GM18517 (cell line): ENCODE measurements around the gene SUGCT.
"Not testable (repeated sequence)": the region's sequence is repeated elsewhere in the genome, so short reads cannot be mapped to it uniquely, and the experiment has no call there.

ENCODE experiments used
- ATAC-seq: cut with Tn5 transposase; IDR thresholded peaks from one replicate; pipeline ENCODE4 v1.9.1; 2021; ENCODE audit warnings: mild to moderate bottlenecking, moderate library complexity; ENCODE audit not compliant: unreplicated experiment

SUGCT gene

GRCh38 chr7:40199076-40199802 lies 64.4 kb downstream of the SUGCT start:
- no peak for ATAC-seq

- ATAC-seq: no peak
Measured at GRCh38 chr7:40200791-40201190, 66.0 kb downstream of the SUGCT start.

GRCh38 chr7:40202851-40203250 lies 68.0 kb downstream of the SUGCT start:
- no peak for ATAC-seq

GRCh38 chr7:40204581-40204980 lies 69.8 kb downstream of the SUGCT start:
- no peak for ATAC-seq

- ATAC-seq: no peak
Measured at GRCh38 chr7:40205992-40206391, 71.2 kb downstream of the SUGCT start.

GRCh38 chr7:40211276-40212003 lies 76.6 kb downstream of the SUGCT start:
- no peak for ATAC-seq

- ATAC-seq: no peak
Measured at GRCh38 chr7:40213291-40213690, 78.5 kb downstream of the SUGCT start.

GRCh38 chr7:40213856-40214255 lies 79.1 kb downstream of the SUGCT start:
- no peak for ATAC-seq

- not testable (repeated sequence) for ATAC-seq
Measured at GRCh38 chr7:40218612-40219011, 83.8 kb downstream of the SUGCT start.

GRCh38 chr7:40219917-40220316 lies 85.1 kb downstream of the SUGCT start:
- no peak for ATAC-seq

- ATAC-seq: no peak
Measured at GRCh38 chr7:40220421-40220911, 85.7 kb downstream of the SUGCT start.

GRCh38 chr7:40221836-40222235 lies 87.0 kb downstream of the SUGCT start:
- ATAC-seq: no peak

GRCh38 chr7:40223451-40224127 lies 88.8 kb downstream of the SUGCT start:
- no peak for ATAC-seq

- ATAC-seq: no peak
Measured at GRCh38 chr7:40230101-40230500, 95.3 kb downstream of the SUGCT start.

GRCh38 chr7:40231796-40232195 lies 97.0 kb downstream of the SUGCT start:
- ATAC-seq: no peak

- ATAC-seq: no peak
Measured at GRCh38 chr7:40232242-40232893, 97.6 kb downstream of the SUGCT start.

- peak; percentile 46 for ATAC-seq
Measured at GRCh38 chr7:40234046-40234445, 99.2 kb downstream of the SUGCT start.

- no peak for ATAC-seq
Measured at GRCh38 chr7:40234666-40235065, 99.9 kb downstream of the SUGCT start.

- ATAC-seq: no peak
Measured at GRCh38 chr7:40237731-40238130, 102.9 kb downstream of the SUGCT start.

GRCh38 chr7:40239755-40240303 lies 105.0 kb downstream of the SUGCT start:
- ATAC-seq: no peak

GRCh38 chr7:40243076-40243475 lies 108.3 kb downstream of the SUGCT start:
- ATAC-seq: no peak
